Mucosa of rectum (tissue), 2 donors: Measurements from ENCODE around the gene ACER3.
"Not testable (repeated sequence)": the region's sequence is repeated elsewhere in the genome, so short reads cannot be mapped to it uniquely, and the experiment has no call there.

Source experiments
- H3K27ac ChIP-seq, 2 donors: one replicate each; pipeline ENCODE4 v1.7.0; 2013; ENCODE audit warnings: inconsistent platforms in 2 of 2, low read depth in 2 of 2, low read length in 2 of 2
- H3K27me3 ChIP-seq, 2 donors: one replicate each; pipeline ENCODE4 v1.7.0; 2013; ENCODE audit warnings: low read length in 2 of 2; ENCODE audit not compliant: control insufficient read depth in 2 of 2, insufficient read depth in 2 of 2
- H3K36me3 ChIP-seq, 2 donors: one replicate each; pipeline ENCODE4 v1.7.0; 2013; ENCODE audit warnings: low read length in 2 of 2; ENCODE audit not compliant: control insufficient read depth in 2 of 2, insufficient read depth in 2 of 2
- H3K4me1 ChIP-seq, 2 donors: one replicate each; pipeline ENCODE4 v1.7.0; 2013; ENCODE audit warnings: low read length in 2 of 2, mild to moderate bottlenecking in 1 of 2; ENCODE audit not compliant: control insufficient read depth in 2 of 2, insufficient read depth in 2 of 2
- H3K4me3 ChIP-seq, 2 donors: one replicate each; pipeline ENCODE4 v1.7.0; 2013; ENCODE audit warnings: low read length in 2 of 2
- H3K9ac ChIP-seq, 2 donors: one replicate each; pipeline ENCODE4 v1.7.0; 2013; ENCODE audit warnings: low read length in 2 of 2, low read depth in 1 of 2, mild to moderate bottlenecking in 1 of 2
- H3K9me3 ChIP-seq, 2 donors: one replicate each; pipeline ENCODE4 v1.7.0; 2013; ENCODE audit warnings: low read length in 2 of 2; ENCODE audit not compliant: control insufficient read depth in 2 of 2
- donor health status: healthy.
- donor health status: Normal muscosa, but diverticular disease.

Gene ACER3

DNA sequence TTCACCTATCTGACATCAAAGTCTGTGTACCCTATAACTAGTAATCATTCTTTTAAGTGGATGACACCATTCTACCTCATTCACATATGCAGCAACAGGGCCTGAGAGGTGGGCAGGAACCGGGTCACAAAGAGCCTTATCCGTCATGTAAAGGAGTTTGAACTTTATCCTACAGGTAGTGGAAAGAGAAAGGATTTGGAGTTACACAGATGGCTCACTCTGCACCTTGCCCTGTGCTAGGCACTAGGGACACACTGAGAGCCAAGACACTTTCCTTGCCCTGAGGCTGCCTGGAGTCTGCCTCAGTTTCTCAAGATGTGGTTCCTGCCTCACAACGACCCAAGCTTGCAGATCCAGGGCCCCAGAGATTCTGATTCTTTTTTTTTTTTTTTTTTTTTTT lies 14.3 kb upstream of the ACER3 start:
- H3K27me3 ChIP-seq = peaks cover 0 to 2% of the 10 kb centered on the region in 2 donors
- no peak overlapping the region for H3K27ac ChIP-seq
- no peaks in the 10 kb centered on the region for H3K36me3 ChIP-seq
- H3K4me3 ChIP-seq = no peak overlapping the region
- no peaks in the 10 kb centered on the region for H3K9me3 ChIP-seq
- H3K9ac ChIP-seq = no peak overlapping the region
- H3K4me1 ChIP-seq = peaks cover 0 to 7% of the 10 kb centered on the region in 2 donors

DNA sequence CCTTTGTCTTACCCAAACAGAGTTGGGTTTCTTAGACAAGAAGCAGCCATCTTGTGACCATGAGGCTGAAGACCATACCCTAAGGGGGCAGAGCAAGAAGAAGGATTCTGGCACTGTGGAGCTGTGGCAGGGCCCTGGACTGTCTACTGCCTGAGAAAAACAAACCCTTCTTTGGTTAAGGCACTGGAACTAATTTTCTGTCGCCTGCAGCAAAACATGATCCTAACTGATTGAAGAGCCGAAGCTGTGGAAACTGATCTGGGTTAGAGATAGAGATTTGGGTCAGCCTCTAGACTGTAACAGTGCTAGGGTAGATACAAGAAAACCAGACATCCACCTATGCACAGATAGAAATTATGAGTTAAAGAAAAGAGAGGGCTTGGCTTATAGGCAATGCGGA lies 11.3 kb upstream of the ACER3 start:
- no peaks in the 10 kb centered on the region for H3K9me3 ChIP-seq
- peaks cover 0 to 2% of the 10 kb centered on the region in 2 donors for H3K27me3 ChIP-seq
- H3K27ac ChIP-seq = no peak overlapping the region
- H3K4me1 ChIP-seq = peaks cover 0 to 6% of the 10 kb centered on the region in 2 donors
- no peaks in the 10 kb centered on the region for H3K36me3 ChIP-seq
- no peak overlapping the region for H3K9ac ChIP-seq
- H3K4me3 ChIP-seq = no peak overlapping the region

- no peak overlapping the region for H3K9ac ChIP-seq
- no peaks in the 10 kb centered on the region for H3K9me3 ChIP-seq
- H3K36me3 ChIP-seq = no peaks in the 10 kb centered on the region
- H3K27me3 ChIP-seq = peaks cover 0 to 2% of the 10 kb centered on the region in 2 donors
- H3K4me3 ChIP-seq = no peak overlapping the region
- H3K27ac ChIP-seq = no peak overlapping the region
- H3K4me1 ChIP-seq = peaks cover 0 to 2% of the 10 kb centered on the region in 2 donors
Observed at GRCh38 chr11:76850130-76850529, 10.6 kb upstream of the ACER3 start.

- no peaks in the 10 kb centered on the region for H3K9me3 ChIP-seq
- peaks cover 0 to 2% of the 10 kb centered on the region in 2 donors for H3K4me1 ChIP-seq
- no peak overlapping the region for H3K9ac ChIP-seq
- no peak overlapping the region for H3K4me3 ChIP-seq
- H3K27ac ChIP-seq = no peak overlapping the region
- H3K36me3 ChIP-seq = no peaks in the 10 kb centered on the region
- H3K27me3 ChIP-seq = peaks cover 0 to 2% of the 10 kb centered on the region in 2 donors
Observed at GRCh38 chr11:76850815-76851214, 9.9 kb upstream of the ACER3 start.

DNA sequence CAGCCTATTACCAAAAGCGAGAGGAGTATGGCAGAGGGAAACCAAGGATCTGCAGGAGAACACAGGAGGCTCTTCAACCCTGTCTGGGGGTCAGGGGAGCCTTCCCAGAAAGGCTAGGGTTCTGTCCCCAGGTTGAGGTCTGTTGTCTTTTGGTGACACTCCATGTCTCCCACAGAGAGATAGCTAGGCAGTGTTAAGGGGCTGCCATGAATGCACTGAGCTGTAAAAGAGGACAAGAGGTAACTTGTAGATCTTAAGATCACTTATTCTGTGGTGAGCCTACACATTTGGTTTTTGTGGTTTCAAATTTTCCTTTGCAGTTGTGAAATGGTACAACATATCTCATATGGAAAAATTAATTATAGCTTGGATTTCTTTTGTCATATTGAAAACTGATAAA lies 6.0 kb upstream of the ACER3 start:
- H3K36me3 ChIP-seq = no peaks in the 10 kb centered on the region
- H3K9me3 ChIP-seq = no peaks in the 10 kb centered on the region
- H3K4me3 ChIP-seq = no peak overlapping the region
- H3K9ac ChIP-seq = no peak overlapping the region
- no peak overlapping the region for H3K27ac ChIP-seq
- peaks cover 0 to 4% of the 10 kb centered on the region in 2 donors for H3K4me1 ChIP-seq
- no peaks in the 10 kb centered on the region for H3K27me3 ChIP-seq

GRCh38 chr11:76855670-76856069 lies 5.0 kb upstream of the ACER3 start:
- H3K4me1 ChIP-seq, H3K36me3 ChIP-seq, H3K9ac ChIP-seq, H3K27ac ChIP-seq, H3K27me3 ChIP-seq, H3K9me3 ChIP-seq, H3K4me3 ChIP-seq: not testable (repeated sequence)

DNA sequence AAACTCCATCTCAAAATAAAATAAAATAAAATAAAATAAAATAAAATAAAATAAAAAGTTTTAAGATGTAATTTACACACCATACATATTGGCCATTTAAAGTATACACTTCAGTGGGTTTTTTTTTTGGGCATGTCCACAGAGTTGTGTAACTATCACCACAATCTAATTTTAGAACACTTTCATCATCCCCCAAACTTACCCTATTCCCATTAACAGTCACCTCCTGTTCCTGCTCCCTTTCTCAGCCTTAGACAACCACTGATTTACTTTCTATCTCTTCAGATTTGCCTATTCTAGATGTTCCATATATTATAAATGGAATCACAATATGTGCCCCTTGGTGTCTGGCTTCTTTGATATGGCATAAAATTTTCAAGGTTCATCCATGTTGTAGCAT lies 4.6 kb upstream of the ACER3 start:
- Histone ChIP-seq H3K9me3 (no peaks in the 10 kb centered on the region), H3K4me1 (peaks cover 0 to 4% of the 10 kb centered on the region in 2 donors), H3K27me3 (no peaks in the 10 kb centered on the region), H3K27ac (no peak overlapping the region), H3K36me3 (no peaks in the 10 kb centered on the region), H3K9ac (no peak overlapping the region), H3K4me3 (no peak overlapping the region)

DNA sequence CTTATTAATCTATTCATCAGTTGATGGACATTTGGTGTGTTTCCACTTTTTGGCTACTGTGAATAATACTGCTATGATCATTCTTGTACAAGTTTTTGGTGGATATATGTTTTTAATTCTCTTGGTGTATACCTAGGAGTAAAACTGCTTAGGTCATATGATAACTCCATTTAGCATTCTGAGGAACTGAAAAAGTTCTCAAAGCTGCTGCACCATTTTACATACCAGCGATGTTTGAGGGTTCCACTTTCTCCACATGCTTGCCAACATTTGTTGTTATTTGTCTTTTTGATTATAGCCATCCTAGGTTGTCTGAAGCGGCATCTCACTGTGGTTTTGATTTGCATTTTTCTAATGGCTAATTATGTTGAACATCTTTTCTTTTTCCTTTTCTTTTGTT lies 4.1 kb upstream of the ACER3 start:
- Histone ChIP-seq H3K27me3 (no peaks in the 10 kb centered on the region), H3K4me3 (no peak overlapping the region), H3K9me3 (no peaks in the 10 kb centered on the region), H3K36me3 (no peaks in the 10 kb centered on the region), H3K4me1 (peaks cover 4 to 9% of the 10 kb centered on the region in 2 donors), H3K27ac (no peak overlapping the region), H3K9ac (no peak overlapping the region)

GRCh38 chr11:76857781-76858410 lies 2.8 kb upstream of the ACER3 start:
- Histone ChIP-seq H3K36me3 (no peaks in the 10 kb centered on the region), H3K4me1 (peaks cover 10 to 12% of the 10 kb centered on the region in 2 donors), H3K9me3 (no peaks in the 10 kb centered on the region), H3K9ac (no peak overlapping the region), H3K4me3 (no peak overlapping the region), H3K27me3 (no peaks in the 10 kb centered on the region), H3K27ac (no peak overlapping the region)

DNA sequence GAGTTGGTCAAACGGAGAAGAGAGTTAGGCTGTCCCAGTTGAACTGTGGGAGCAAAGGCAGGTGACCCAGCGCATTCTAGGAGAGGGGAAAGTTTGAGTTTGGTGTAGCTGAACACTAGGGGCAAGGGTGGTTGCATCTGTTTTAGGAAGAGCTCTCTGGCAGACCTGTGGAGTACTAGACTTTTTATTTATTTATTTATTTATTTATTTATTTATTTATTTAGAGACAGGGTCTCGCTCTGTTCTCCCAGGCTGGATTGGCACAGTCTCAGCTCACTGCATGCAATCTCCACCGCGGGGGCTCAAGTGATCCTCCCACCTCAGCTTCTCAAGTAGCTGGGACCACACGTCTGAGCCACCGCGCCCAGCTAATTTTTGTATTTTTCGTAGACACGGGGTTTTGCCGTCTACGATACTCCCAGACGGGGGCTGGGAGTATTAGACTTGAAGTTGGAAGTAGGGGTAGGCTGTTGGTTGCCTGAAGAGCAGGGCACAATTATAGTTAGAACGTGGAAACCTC lies 950 bp upstream of the ACER3 start:
- Histone ChIP-seq H3K4me1 (peaks cover 10 to 12% of the 10 kb centered on the region in 2 donors), H3K4me3 (no peak overlapping the region), H3K27ac (no peak overlapping the region), H3K9me3 (no peaks in the 10 kb centered on the region), H3K9ac (peak overlapping the region in 1 of 2 donors; percentile 60), H3K36me3 (no peaks in the 10 kb centered on the region), H3K27me3 (no peaks in the 10 kb centered on the region)
